ENCODE measurements around the gene DBET. TPM values are rescaled to one million over a fixed set of nuclear protein-coding genes. Genes with fewer than 3 reads are reported as not detected.
"Not testable (repeated sequence)": the region's sequence is repeated elsewhere in the genome, so short reads cannot be mapped to it uniquely, and the experiment has no call there.

Gene DBET
- total and polyA plus RNA-seq, 9 donors, result 0.07 to 0.13 TPM; not detected in 7

GRCh38 chr4:190058997-190059396 is 5.3 kb upstream of the DBET start:
- DNase-seq, result peak in 1 of 5 donors; percentile 16
- intact Hi-C loops (cut with DNase I); H3K27ac ChIP-seq; H3K27me3 ChIP-seq; H3K36me3 ChIP-seq; H3K9me3 ChIP-seq; H3K4me3 ChIP-seq; H3K4me1 ChIP-seq (ENCODE audit: insufficient read depth): not testable (repeated sequence)
- 67 to 69% (median 67%) methylated on average over 2 to 4 of the region's 4 CpGs for WGBS, 3 donors

- intact Hi-C loops (cut with DNase I); H3K27ac ChIP-seq; H3K27me3 ChIP-seq; H3K9me3 ChIP-seq; H3K36me3 ChIP-seq; H3K4me1 ChIP-seq (ENCODE audit: insufficient read depth); H3K4me3 ChIP-seq; DNase-seq: not testable (repeated sequence)
- WGBS, 3 donors, result 7 to 25% (median 16%) methylated on average over 3 of the region's 3 CpGs
These were observed 503 bp downstream of the DBET start for GRCh38 chr4:190064805-190065204.

- H3K9me3 ChIP-seq; intact Hi-C loops (cut with DNase I); H3K4me3 ChIP-seq; H3K27me3 ChIP-seq; H3K36me3 ChIP-seq; H3K4me1 ChIP-seq (ENCODE audit: insufficient read depth); H3K27ac ChIP-seq: not testable (repeated sequence)
- DNase-seq, result peak in 1 of 5 donors; percentile 43
- WGBS, 3 donors, result 36 to 58% (median 52%) methylated on average over 36 to 44 of the region's 45 CpGs
These were observed 4.0 kb downstream of the DBET start for GRCh38 chr4:190068351-190068750.

GRCh38 chr4:190093052-190093451 is 28.8 kb downstream of the DBET start:
- 24% methylated on average over 11 of the region's 27 CpGs; no CpG with 5 or more reads in 2 of the 3 donors for WGBS, 3 donors
- H3K4me1 ChIP-seq (ENCODE audit: insufficient read depth); intact Hi-C loops (cut with DNase I): not testable (repeated sequence)

GRCh38 chr4:190094031-190094430 is 29.7 kb downstream of the DBET start:
- H3K27me3 ChIP-seq; H3K27ac ChIP-seq; intact Hi-C loops (cut with DNase I); H3K4me3 ChIP-seq; DNase-seq; H3K4me1 ChIP-seq (ENCODE audit: insufficient read depth); H3K36me3 ChIP-seq; H3K9me3 ChIP-seq: not testable (repeated sequence)
- WGBS, 3 donors, result 18% methylated on average over 1 of the region's 1 CpG; no CpG with 5 or more reads in 2 of the 3 donors

More at GRCh38 chr4:190093052-190093451, 28.8 kb downstream of the DBET start:
- DNase-seq, H3K27ac ChIP-seq, H3K9me3 ChIP-seq, H3K36me3 ChIP-seq, H3K4me3 ChIP-seq, H3K27me3 ChIP-seq: not testable (repeated sequence)

- H3K27ac ChIP-seq; H3K4me3 ChIP-seq; H3K36me3 ChIP-seq; intact Hi-C loops (cut with DNase I); DNase-seq; H3K4me1 ChIP-seq (ENCODE audit: insufficient read depth); H3K27me3 ChIP-seq; H3K9me3 ChIP-seq: not testable (repeated sequence)
- no CpG with 5 or more reads among the region's 6 CpGs for WGBS, 3 donors
These were observed 31.0 kb downstream of the DBET start for GRCh38 chr4:190095335-190095734.

GRCh38 chr4:190099605-190100004 is 35.3 kb downstream of the DBET start:
- 34 to 67% (median 62%) methylated on average over 2 of the region's 2 CpGs for WGBS, 3 donors
- H3K27ac ChIP-seq; H3K27me3 ChIP-seq; H3K36me3 ChIP-seq; H3K9me3 ChIP-seq; H3K4me3 ChIP-seq; intact Hi-C loops (cut with DNase I); H3K4me1 ChIP-seq (ENCODE audit: insufficient read depth); DNase-seq: not testable (repeated sequence)

- no CpG with 5 or more reads among the region's 1 CpG for WGBS, 3 donors
- H3K27me3 ChIP-seq; H3K4me1 ChIP-seq (ENCODE audit: insufficient read depth); H3K9me3 ChIP-seq; H3K4me3 ChIP-seq; H3K36me3 ChIP-seq; intact Hi-C loops (cut with DNase I); H3K27ac ChIP-seq; DNase-seq: not testable (repeated sequence)
These were observed 37.2 kb downstream of the DBET start for GRCh38 chr4:190101525-190101924.

GRCh38 chr4:190106191-190106590 is 41.9 kb downstream of the DBET start:
- 29 to 38% (median 36%) methylated on average over 3 of the region's 3 CpGs for WGBS, 3 donors
- H3K27me3 ChIP-seq; H3K4me3 ChIP-seq; H3K36me3 ChIP-seq; H3K27ac ChIP-seq; H3K9me3 ChIP-seq; intact Hi-C loops (cut with DNase I); H3K4me1 ChIP-seq (ENCODE audit: insufficient read depth); DNase-seq: not testable (repeated sequence)

- DNase-seq; intact Hi-C loops (cut with DNase I); H3K27me3 ChIP-seq; H3K36me3 ChIP-seq; H3K9me3 ChIP-seq; H3K27ac ChIP-seq; H3K4me3 ChIP-seq; H3K4me1 ChIP-seq (ENCODE audit: insufficient read depth): not testable (repeated sequence)
- WGBS, 3 donors, result 35 to 50% (median 47%) methylated on average over 7 of the region's 7 CpGs
These were observed 42.5 kb downstream of the DBET start for GRCh38 chr4:190106611-190107480.

- H3K4me1 ChIP-seq (ENCODE audit: insufficient read depth); H3K36me3 ChIP-seq; H3K27me3 ChIP-seq; H3K4me3 ChIP-seq; H3K9me3 ChIP-seq; H3K27ac ChIP-seq; DNase-seq; intact Hi-C loops (cut with DNase I): not testable (repeated sequence)
- 42 to 49% (median 45%) methylated on average over 2 of the region's 2 CpGs for WGBS, 3 donors
These were observed 43.6 kb downstream of the DBET start for GRCh38 chr4:190107766-190108485.

- H3K27me3 ChIP-seq; H3K36me3 ChIP-seq; H3K4me1 ChIP-seq (ENCODE audit: insufficient read depth); H3K4me3 ChIP-seq; H3K27ac ChIP-seq; H3K9me3 ChIP-seq; intact Hi-C loops (cut with DNase I); DNase-seq: not testable (repeated sequence)
- 54 to 67% (median 63%) methylated on average over 6 of the region's 6 CpGs for WGBS, 3 donors
These were observed 44.5 kb downstream of the DBET start for GRCh38 chr4:190108756-190109155.
